Stomach (tissue), 9 donors: ENCODE results near the gene PLEKHD1. TPM values are rescaled to one million over a fixed set of nuclear protein-coding genes. Genes with fewer than 3 reads are reported as not detected.

Experiments used
- DNase-seq, 2 donors: peaks; one replicate each; pipeline versions ENCODE4 v3.0.0 to v3.0.0-alpha.2; 2013 to 2019
- H3K27ac ChIP-seq, 5 donors: fragments of 200-600 bp in 4 of 5; sonication (generic) in 4 of 5; one replicate each; pipeline ENCODE4 v1.5.1; 2013 to 2019; ENCODE audit warnings: mild to moderate bottlenecking in 1 of 5, moderate library complexity in 1 of 5
- H3K27me3 ChIP-seq, 3 donors: fragments of 200-600 bp; sonication (generic); one replicate each; pipeline ENCODE4 v1.5.1; 2017 to 2019; ENCODE audit warnings: mixed run types in 1 of 3
- H3K36me3 ChIP-seq, 4 donors: fragments of 200-600 bp; sonication (generic); 1 replicate in 3 of 4; 2 replicates in 1 of 4; pipeline ENCODE4 v1.5.1; 2016 to 2019
- H3K4me1 ChIP-seq, 4 donors: fragments of 200-600 bp; sonication (generic); one replicate each; pipeline ENCODE4 v1.5.1; 2016 to 2019
- H3K4me3 ChIP-seq, 4 donors: fragments of 200-600 bp; sonication (generic) in 3 of 4; one replicate each; pipeline ENCODE4 v1.5.1; 2016 to 2019; ENCODE audit warnings: mild to moderate bottlenecking in 1 of 4
- H3K9me3 ChIP-seq, 4 donors: fragments of 200-600 bp; sonication (generic); one replicate each; pipeline ENCODE4 v1.5.1; 2016 to 2019
- CTCF ChIP-seq, 7 experiments: fragments of 450-650 bp in 4 of 7; fragments of 200-600 bp in 3 of 7; sonication (generic) in 3 of 7; IDR thresholded peaks; one replicate each; pipeline ENCODE4 v1.5.1; 2016 to 2019; ENCODE audit warnings: antibody characterized with exemption in 7 of 7, control low read depth in 2 of 7, mild to moderate bottlenecking in 1 of 7
- EP300 ChIP-seq: sonication (generic); formaldehyde crosslinking; IDR thresholded peaks from one replicate; pipeline ENCODE4 v1.6.1; 2017; ENCODE audit warnings: antibody characterized with exemption
- POLR2A ChIP-seq, 4 donors: fragments of 450-650 bp; IDR thresholded peaks; one replicate each; pipeline ENCODE4 v1.6.1; 2016; ENCODE audit warnings: antibody characterized with exemption in 4 of 4, control low read depth in 2 of 4, mild to moderate bottlenecking in 1 of 4, moderate library complexity in 1 of 4
- POLR2AphosphoS5 ChIP-seq, 3 donors: sonication (generic); formaldehyde crosslinking; IDR thresholded peaks; one replicate each; pipeline ENCODE4 v1.6.1; 2016; ENCODE audit warnings: antibody characterized with exemption in 3 of 3
- WGBS, 5 donors: extraction: QIAGEN DNeasy Blood & Tissue Kit in 3 of 5; methylation state at CpG; one replicate each; pipeline versions ENCODE4 v1.1.5 to v1.1.7; 2013 to 2018; 5-methylcytosine and 5-hydroxymethylcytosine counted together
- intact Hi-C: fragments of 100-400 bp; cut with DNase I; formaldehyde crosslinking; loops from one replicate; pipeline ENCODE4 v1.15.1; 2023; ENCODE audit warnings: low total_unique reads
- polyA plus RNA-seq, 3 donors: library from polyadenylated mRNA; stranded (reverse); fragments of 200-250 nt; gene quantifications; one replicate each; pipeline ENCODE4 v1.2.3, GENCODE V29; 2013
- total RNA-seq, 5 donors: library from RNA; depleted of rRNA; stranded (reverse); fragments of >200 nt; gene quantifications; one replicate each; pipeline versions ENCODE4 v1.1.0 to v1.2.3, GENCODE V29; 2014 to 2016
- donor health status: healthy with polysubstance abuse.
- donor health status: Bipolar disorder and iron deficiency.
- donor health status: healthy.

The PLEKHD1 gene
- total and polyA plus RNA-seq, 8 donors: 0.08 to 0.55 (median 0.14) TPM; not detected in 4

DNA sequence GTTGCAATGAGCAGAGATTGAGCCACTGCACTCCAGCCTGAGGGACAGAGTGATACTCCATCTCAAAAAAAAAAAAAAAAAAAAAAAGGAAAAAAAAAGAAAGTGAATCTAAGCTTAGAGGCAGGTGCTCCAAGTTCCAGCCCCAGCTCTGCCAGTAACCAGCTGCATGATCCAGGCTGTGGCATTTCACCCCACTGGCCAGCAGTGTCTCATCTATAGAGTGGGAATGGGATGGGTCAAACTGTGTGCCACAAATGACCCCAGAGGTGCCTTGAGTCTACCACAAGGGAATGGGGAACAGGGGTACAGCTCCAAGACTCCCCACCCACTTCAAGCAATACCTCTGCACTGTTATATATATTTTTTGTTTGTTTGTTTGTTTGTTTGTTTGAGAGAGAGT is 5.0 kb downstream of the PLEKHD1 start:
- Histone ChIP-seq H3K27ac (no peak overlapping the region), H3K36me3 (no peaks in the 10 kb centered on the region), H3K4me1 (peaks cover 6 to 7% (median 6%) of the 10 kb centered on the region in 4 donors), H3K4me3 (no peak overlapping the region), H3K9me3 (no peaks in the 10 kb centered on the region), H3K27me3 (peaks cover under 1 to 45% (median 23%) of the 10 kb centered on the region in 3 donors)
- intact Hi-C loops: no loop called here
- no peak for DNase-seq
- no peak for TF ChIP-seq POLR2AphosphoS5 (IDR thresholded peaks at IDR 0.05)

GRCh38 chr14:69490219-69490918 is 5.8 kb downstream of the PLEKHD1 start:
- H3K36me3 ChIP-seq: no peaks in the 10 kb centered on the region
- H3K4me3 ChIP-seq: no peak overlapping the region
- TF ChIP-seq POLR2A (IDR thresholded peaks at IDR 0.05) (no peak), POLR2AphosphoS5 (IDR thresholded peaks at IDR 0.05) (no peak), EP300 (no peak), CTCF (IDR thresholded peaks at IDR 0.05) (no peak)
- intact Hi-C loops: no loop called here
- DNase-seq: no peak
- no peaks in the 10 kb centered on the region for H3K9me3 ChIP-seq
- peaks cover 0 to 45% (median 15%) of the 10 kb centered on the region in 3 donors for H3K27me3 ChIP-seq
- no peaks in the 10 kb centered on the region for H3K4me1 ChIP-seq
- 79 to 85% (median 84%) methylated on average over 7 of the region's 7 CpGs for WGBS, 5 donors
- H3K27ac ChIP-seq: no peak overlapping the region

- no peak overlapping the region for H3K4me3 ChIP-seq
- H3K9me3 ChIP-seq: no peaks in the 10 kb centered on the region
- intact Hi-C loops: no loop called here
- H3K27me3 ChIP-seq: peaks cover 0 to 41% (median 6%) of the 10 kb centered on the region in 3 donors
- WGBS, 5 donors: 84 to 91% (median 88%) methylated on average over 3 of the region's 3 CpGs
- H3K4me1 ChIP-seq: no peaks in the 10 kb centered on the region
- H3K27ac ChIP-seq: no peak overlapping the region
- no peaks in the 10 kb centered on the region for H3K36me3 ChIP-seq
- DNase-seq: no peak
- TF ChIP-seq POLR2A (IDR thresholded peaks at IDR 0.05) (no peak), POLR2AphosphoS5 (IDR thresholded peaks at IDR 0.05) (no peak), CTCF (IDR thresholded peaks at IDR 0.05) (no peak)
Observed at GRCh38 chr14:69491193-69491592, 6.7 kb downstream of the PLEKHD1 start.

DNA sequence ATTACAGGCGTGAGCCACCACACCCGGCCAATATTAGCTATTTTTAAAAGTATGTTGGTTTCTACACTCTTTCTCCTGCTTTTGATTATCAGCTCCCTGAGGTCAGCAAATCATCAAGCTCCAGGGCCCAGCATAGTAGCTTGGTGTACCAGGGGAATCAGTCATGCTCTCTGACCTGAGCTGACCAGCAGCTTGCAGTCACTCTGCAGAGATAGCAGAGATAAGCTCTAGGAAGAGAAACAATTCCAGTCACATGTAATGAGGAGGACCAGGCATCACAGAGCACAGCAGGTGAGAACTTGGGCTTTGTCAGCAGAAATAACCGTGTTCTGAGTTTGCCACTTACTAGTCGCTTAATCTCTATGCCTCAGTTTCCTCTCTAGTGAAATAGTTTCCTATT is 8.5 kb downstream of the PLEKHD1 start:
- Histone ChIP-seq H3K4me3 (no peak overlapping the region), H3K27ac (no peak overlapping the region), H3K4me1 (no peaks in the 10 kb centered on the region), H3K36me3 (no peaks in the 10 kb centered on the region), H3K9me3 (no peaks in the 10 kb centered on the region), H3K27me3 (peaks cover 0 to 22% (median 0%) of the 10 kb centered on the region in 3 donors)
- intact Hi-C loops: no loop called here
- WGBS, 5 donors: 72 to 78% (median 77%) methylated on average over 4 of the region's 4 CpGs
- no peak for TF ChIP-seq POLR2AphosphoS5 (IDR thresholded peaks at IDR 0.05)
- TF ChIP-seq POLR2A (IDR thresholded peaks at IDR 0.05): no peak
- no peak for TF ChIP-seq EP300
- TF ChIP-seq CTCF (IDR thresholded peaks at IDR 0.05): no peak
- no peak for DNase-seq

- Histone ChIP-seq H3K27ac (no peak overlapping the region), H3K27me3 (peaks cover 0 to 15% (median 0%) of the 10 kb centered on the region in 3 donors), H3K36me3 (no peaks in the 10 kb centered on the region), H3K4me3 (no peak overlapping the region), H3K9me3 (no peaks in the 10 kb centered on the region), H3K4me1 (no peaks in the 10 kb centered on the region)
- DNase-seq: no peak
- TF ChIP-seq CTCF (IDR thresholded peaks at IDR 0.05): no peak
- TF ChIP-seq POLR2AphosphoS5 (IDR thresholded peaks at IDR 0.05): no peak
- no peak for TF ChIP-seq EP300
- TF ChIP-seq POLR2A (IDR thresholded peaks at IDR 0.05): no peak
- intact Hi-C loops: no loop called here
- 53 to 66% (median 61%) methylated on average over 3 of the region's 3 CpGs for WGBS, 5 donors
Observed at GRCh38 chr14:69493791-69494190, 9.3 kb downstream of the PLEKHD1 start.
